ENCODE measurements around the gene TAF11L7. TPM values are rescaled to one million over a fixed set of nuclear protein-coding genes. Genes with fewer than 3 reads are reported as not detected.
"Not testable (repeated sequence)": the region's sequence is repeated elsewhere in the genome, so short reads cannot be mapped to it uniquely, and the experiment has no call there.

Gene TAF11L7
- total and polyA plus RNA-seq, 2 of the 8 experiments (the other 6 are each of a cell fraction or from before 2014, with no cell fraction given), result not detected

DNA sequence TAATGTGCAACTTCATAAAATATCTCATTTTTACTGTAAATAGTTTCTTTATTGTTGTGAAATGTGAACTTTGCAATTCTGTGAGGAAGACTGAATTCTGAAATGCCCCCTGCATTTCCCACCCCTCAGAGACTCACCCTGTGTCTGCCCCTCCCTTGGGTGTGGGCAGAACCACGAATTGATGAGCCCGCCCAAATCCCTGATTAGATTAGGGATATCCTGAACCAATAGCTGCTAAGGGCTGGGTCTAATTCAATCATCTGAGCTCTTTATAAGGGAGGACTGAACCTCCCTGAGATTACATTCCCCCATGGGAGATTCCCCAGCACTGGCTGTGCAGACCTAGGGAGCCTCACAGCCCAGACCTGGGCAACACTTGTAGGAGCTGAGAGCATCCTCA lies 24.5 kb upstream of the TAF11L7 start, which contains the start of gene TAF11L12:
TAF11L12 (plus strand) TSS at position 301 of the 400 bp plus-strand sequence.
- not testable (repeated sequence) for H3K79me2 ChIP-seq (ENCODE audit: control insufficient read depth in 1 of 2, insufficient read depth in 2 of 2, low read length in 2 of 2)

DNA sequence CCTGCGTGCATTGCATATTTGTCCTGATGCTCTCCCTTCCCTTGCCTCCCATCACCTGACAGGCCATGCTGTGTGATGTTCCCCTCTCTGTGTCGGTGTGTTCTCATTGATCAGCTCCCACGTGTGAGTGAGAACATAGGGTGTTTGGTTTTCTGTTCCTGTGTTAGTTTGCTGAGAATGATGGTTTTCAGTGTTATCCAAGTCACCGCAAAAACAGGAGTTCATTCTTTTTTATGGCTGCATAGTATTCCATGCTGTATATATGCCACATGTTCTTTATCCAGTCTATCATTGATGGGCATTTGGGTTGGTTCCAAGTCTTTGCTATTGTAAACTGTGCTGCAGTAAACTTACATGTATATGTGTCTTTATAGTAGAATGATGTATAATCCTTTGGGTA lies 21.9 kb upstream of the TAF11L7 start:
- H4K91ac ChIP-seq (replicated peaks; ENCODE audit: insufficient read length, low read length); H3K79me2 ChIP-seq (ENCODE audit: control insufficient read depth in 1 of 2, insufficient read depth in 2 of 2, low read length in 2 of 2); H3K27me3 ChIP-seq (replicated peaks in 1 of 4; ENCODE audit: control insufficient read depth in 3 of 4, extremely low read depth in 1 of 4, insufficient read depth in 3 of 4, low read length in 3 of 4); H3K9ac ChIP-seq (replicated peaks in 1 of 4; ENCODE audit: extremely low read depth in 1 of 4, low read depth in 3 of 4, low read length in 3 of 4); H3K27ac ChIP-seq (ENCODE audit: low read depth, low read length); H2AK5ac ChIP-seq (ENCODE audit: low read depth, low read length); H3K36me3 ChIP-seq (ENCODE audit: control insufficient read depth in 2 of 4, insufficient read depth in 4 of 4, low read length in 3 of 4); H3K9me3 ChIP-seq (ENCODE audit: insufficient read depth in 2 of 2, low read depth in 1 of 2, low read length in 1 of 2); H2BK12ac ChIP-seq (ENCODE audit: low read depth, low read length); POLR2A ChIA-PET (ENCODE audit: partially characterized antibody); H3K4me2 ChIP-seq (ENCODE audit: insufficient read depth in 1 of 2, low read depth in 2 of 2, low read length in 2 of 2); H4K5ac ChIP-seq (ENCODE audit: insufficient read length, low read depth, low read length); H3K14ac ChIP-seq (ENCODE audit: insufficient read length); H2BK5ac ChIP-seq (ENCODE audit: low read depth, low read length); H3K79me1 ChIP-seq (ENCODE audit: low read depth, low read length); H3K18ac ChIP-seq (ENCODE audit: extremely low read depth, low read length); CTCF ChIA-PET (ENCODE audit: partially characterized antibody); H2BK120ac ChIP-seq (replicated peaks; ENCODE audit: low read depth, low read length); DNase-seq (ENCODE audit: low read depth in 1 of 2, low spot score in 2 of 2); H2BK20ac ChIP-seq (ENCODE audit: low read length); H3K4me1 ChIP-seq (replicated peaks in 1 of 4; ENCODE audit: control insufficient read depth in 3 of 4, insufficient read depth in 4 of 4, low read length in 3 of 4); H3K4me3 ChIP-seq (ENCODE audit: extremely low read depth in 1 of 4, insufficient read depth in 2 of 4, low read depth in 3 of 4, low read length in 4 of 4); H3K56ac ChIP-seq (replicated peaks; ENCODE audit: insufficient read length, low read depth, low read length); H4K8ac ChIP-seq (ENCODE audit: extremely low read depth, insufficient read depth, low read length); H3K23ac ChIP-seq (ENCODE audit: insufficient read length); H4K20me1 ChIP-seq (replicated peaks in 1 of 2; ENCODE audit: control insufficient read depth in 1 of 2, insufficient read depth in 2 of 2, low read length in 2 of 2); H3K4ac ChIP-seq (replicated peaks; ENCODE audit: insufficient read length, low read depth, low read length); H3K23me2 ChIP-seq (ENCODE audit: low read depth, low read length); H2BK15ac ChIP-seq (ENCODE audit: low read length); H2AFZ ChIP-seq (ENCODE audit: low read length); FAIRE-seq: not testable (repeated sequence)
- 96% methylated on average over 4 of the region's 4 CpGs; no CpG with 5 or more reads in 1 of the 2 experiments for WGBS, 2 experiments (ENCODE audit: extremely low coverage in 1 of 2, insufficient coverage in 1 of 2, insufficient read length in 1 of 2, insufficient replicate concordance in 2 of 2, low coverage in 1 of 2, low lambda C conversion rate in 2 of 2, missing lambda C conversion rate in 1 of 2)

More for the DNA sequence above, 24.5 kb upstream of the TAF11L7 start, which contains the start of gene TAF11L12:
- H4K20me1 ChIP-seq (replicated peaks in 1 of 2; ENCODE audit: control insufficient read depth in 1 of 2, insufficient read depth in 2 of 2, low read length in 2 of 2); H3K9me3 ChIP-seq (ENCODE audit: insufficient read depth in 2 of 2, low read depth in 1 of 2, low read length in 1 of 2); DNase-seq (ENCODE audit: low read depth in 1 of 2, low spot score in 2 of 2); H3K14ac ChIP-seq (ENCODE audit: insufficient read length); H2AFZ ChIP-seq (ENCODE audit: low read length); H3K23ac ChIP-seq (ENCODE audit: insufficient read length); H3K36me3 ChIP-seq (ENCODE audit: control insufficient read depth in 2 of 4, insufficient read depth in 4 of 4, low read length in 3 of 4); FAIRE-seq; H3K27ac ChIP-seq (ENCODE audit: low read depth, low read length); H2BK15ac ChIP-seq (ENCODE audit: low read length); H2BK120ac ChIP-seq (replicated peaks; ENCODE audit: low read depth, low read length); POLR2A ChIA-PET (ENCODE audit: partially characterized antibody); H4K5ac ChIP-seq (ENCODE audit: insufficient read length, low read depth, low read length); H3K4me1 ChIP-seq (replicated peaks in 1 of 4; ENCODE audit: control insufficient read depth in 3 of 4, insufficient read depth in 4 of 4, low read length in 3 of 4); H3K4me3 ChIP-seq (ENCODE audit: extremely low read depth in 1 of 4, insufficient read depth in 2 of 4, low read depth in 3 of 4, low read length in 4 of 4); H2AK5ac ChIP-seq (ENCODE audit: low read depth, low read length); H3K4me2 ChIP-seq (ENCODE audit: insufficient read depth in 1 of 2, low read depth in 2 of 2, low read length in 2 of 2); H2BK12ac ChIP-seq (ENCODE audit: low read depth, low read length); H3K4ac ChIP-seq (replicated peaks; ENCODE audit: insufficient read length, low read depth, low read length); H4K91ac ChIP-seq (replicated peaks; ENCODE audit: insufficient read length, low read length); H3K79me1 ChIP-seq (ENCODE audit: low read depth, low read length); H4K8ac ChIP-seq (ENCODE audit: extremely low read depth, insufficient read depth, low read length); H3K23me2 ChIP-seq (ENCODE audit: low read depth, low read length); H2BK5ac ChIP-seq (ENCODE audit: low read depth, low read length); H3K56ac ChIP-seq (replicated peaks; ENCODE audit: insufficient read length, low read depth, low read length); H2BK20ac ChIP-seq (ENCODE audit: low read length); H3K18ac ChIP-seq (ENCODE audit: extremely low read depth, low read length); H3K27me3 ChIP-seq (replicated peaks in 1 of 4; ENCODE audit: control insufficient read depth in 3 of 4, extremely low read depth in 1 of 4, insufficient read depth in 3 of 4, low read length in 3 of 4); H3K9ac ChIP-seq (replicated peaks in 1 of 4; ENCODE audit: extremely low read depth in 1 of 4, low read depth in 3 of 4, low read length in 3 of 4): not testable (repeated sequence)
- CTCF ChIA-PET (ENCODE audit: partially characterized antibody), result interaction anchor here (0.6 to 1.0 kb wide), 2 partner anchors 23 to 394 kb away, joined by 3 read pairs; no protein-coding TSS in a partner anchor
- WGBS, 2 experiments (ENCODE audit: extremely low coverage in 1 of 2, insufficient coverage in 1 of 2, insufficient read length in 1 of 2, insufficient replicate concordance in 2 of 2, low coverage in 1 of 2, low lambda C conversion rate in 2 of 2, missing lambda C conversion rate in 1 of 2), result 100% methylated on average over 2 of the region's 2 CpGs; no CpG with 5 or more reads in 1 of the 2 experiments

Measured in H1 (cell line).